GM18868 (cell line): ENCODE data around the gene YY2.
"Not testable (repeated sequence)": the region's sequence is repeated elsewhere in the genome, so short reads cannot be mapped to it uniquely, and the experiment has no call there.

Source experiments
- ATAC-seq: cut with Tn5 transposase; IDR thresholded peaks from one replicate; pipeline ENCODE4 v1.9.1; 2021; ENCODE audit warnings: mild to moderate bottlenecking, moderate library complexity; ENCODE audit not compliant: unreplicated experiment

The YY2 gene

GRCh38 chrX:21873063-21873775, 17.4 kb downstream of the YY2 start:
- no peak for ATAC-seq

- ATAC-seq, result not testable (repeated sequence)
Measured at GRCh38 chrX:21874182-21874581, 18.4 kb downstream of the YY2 start.

- ATAC-seq, result no peak
Measured at GRCh38 chrX:21875013-21875412, 19.2 kb downstream of the YY2 start.

DNA sequence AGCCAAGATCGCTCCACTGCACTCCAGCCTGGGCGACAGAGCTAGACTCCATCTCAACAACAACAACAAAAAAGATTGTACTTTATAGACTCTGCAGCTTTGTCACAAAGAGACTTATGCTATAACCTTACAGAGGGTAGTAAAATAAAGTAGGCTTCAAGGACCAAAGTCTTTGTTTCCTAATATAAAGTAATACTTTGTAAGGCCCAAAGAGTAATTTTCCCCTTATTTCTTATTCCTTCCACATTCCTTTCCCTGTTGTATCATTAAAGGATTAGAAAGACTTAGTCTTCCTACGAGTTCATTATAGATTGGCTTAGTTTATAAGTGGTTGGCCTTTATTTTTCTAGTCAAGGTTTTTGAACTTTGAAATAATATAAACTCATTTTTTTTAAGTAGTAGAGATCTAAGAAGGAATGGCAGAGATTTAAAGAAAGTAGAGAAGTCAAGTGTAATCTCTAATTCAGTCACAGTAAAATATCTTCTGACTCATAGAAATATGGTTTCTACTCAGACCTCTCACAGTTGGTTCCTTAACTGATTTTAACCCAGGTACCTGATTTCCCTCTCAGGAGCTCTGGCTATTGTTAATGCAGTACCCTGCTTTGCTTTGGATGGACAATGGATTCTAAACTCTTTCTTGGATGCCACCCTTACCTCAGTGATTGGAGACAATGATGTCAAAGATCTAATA, 26.2 kb downstream of the YY2 start:
- no peak for ATAC-seq

GRCh38 chrX:21883258-21883657, 27.5 kb downstream of the YY2 start:
- ATAC-seq, result no peak

GRCh38 chrX:21885568-21885967, 29.8 kb downstream of the YY2 start:
- ATAC-seq, result no peak

GRCh38 chrX:21905313-21905712, 49.5 kb downstream of the YY2 start:
- no peak for ATAC-seq

DNA sequence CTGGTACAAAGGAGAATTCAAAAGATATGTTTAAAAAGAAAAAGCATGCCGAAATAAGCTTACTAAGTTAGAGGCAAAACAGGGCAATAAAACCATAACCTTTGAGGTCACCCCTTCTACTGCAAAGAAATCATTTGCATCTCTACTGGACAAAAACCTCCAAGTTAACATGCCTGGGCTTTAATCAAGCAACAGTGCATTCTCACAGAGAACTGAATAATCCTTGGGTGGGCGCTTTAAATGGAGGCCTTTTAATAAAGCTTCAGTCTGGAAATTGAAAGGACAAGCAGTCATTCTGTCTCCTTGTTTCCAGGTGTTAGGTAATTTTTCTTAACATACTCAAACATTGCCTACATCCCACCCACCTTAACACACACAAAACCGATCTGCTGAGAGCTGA, 50.2 kb downstream of the YY2 start:
- no peak for ATAC-seq

GRCh38 chrX:21907260-21907659, 51.5 kb downstream of the YY2 start:
- no peak for ATAC-seq
